GM18502 (cell line): ENCODE results near the gene MAN1A2.
"Not testable (repeated sequence)": the region's sequence is repeated elsewhere in the genome, so short reads cannot be mapped to it uniquely, and the experiment has no call there.

Experiments used
- ATAC-seq: cut with Tn5 transposase; IDR thresholded peaks from one replicate; pipeline ENCODE4 v1.9.1; 2021; ENCODE audit warnings: mild to moderate bottlenecking; ENCODE audit not compliant: unreplicated experiment, poor library complexity

Gene MAN1A2

DNA sequence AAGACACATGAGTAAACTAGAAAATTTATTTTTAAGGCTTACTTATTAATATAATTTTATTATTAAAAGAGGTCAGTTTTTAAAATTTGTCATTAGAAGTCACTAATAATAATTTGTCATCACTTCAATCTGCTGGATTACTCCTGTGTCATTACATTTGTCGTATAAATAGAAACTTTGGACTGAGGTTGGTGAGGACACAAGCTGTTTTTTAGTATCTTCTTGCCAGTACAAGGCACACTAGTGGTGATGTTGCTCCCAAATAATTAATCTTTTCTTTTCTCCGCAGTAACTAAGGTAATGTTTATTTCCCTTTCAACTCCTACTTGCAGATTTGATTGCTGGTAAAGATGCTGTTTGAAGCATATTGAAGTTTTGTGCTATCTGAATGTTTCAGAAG, 179.2 kb downstream of the MAN1A2 start:
- no peak for ATAC-seq

DNA sequence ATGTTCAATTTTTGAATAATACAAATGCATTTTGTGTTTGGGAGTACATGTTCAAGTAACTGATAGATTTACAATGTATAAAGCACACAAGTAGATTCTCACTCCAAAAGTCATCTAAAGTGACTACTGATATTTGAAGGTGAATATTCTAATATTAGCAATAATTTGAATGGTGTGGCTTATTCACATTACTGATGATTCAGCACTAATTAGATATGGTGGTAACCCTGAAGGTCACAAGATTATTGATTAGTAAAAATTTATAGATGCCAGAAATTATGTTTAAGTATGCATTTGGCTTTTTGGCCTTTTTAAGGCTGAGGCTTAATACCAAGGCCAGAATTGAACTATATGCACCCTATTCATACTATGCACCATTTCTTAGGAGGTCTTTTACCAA, 186.2 kb downstream of the MAN1A2 start:
- ATAC-seq = no peak

DNA sequence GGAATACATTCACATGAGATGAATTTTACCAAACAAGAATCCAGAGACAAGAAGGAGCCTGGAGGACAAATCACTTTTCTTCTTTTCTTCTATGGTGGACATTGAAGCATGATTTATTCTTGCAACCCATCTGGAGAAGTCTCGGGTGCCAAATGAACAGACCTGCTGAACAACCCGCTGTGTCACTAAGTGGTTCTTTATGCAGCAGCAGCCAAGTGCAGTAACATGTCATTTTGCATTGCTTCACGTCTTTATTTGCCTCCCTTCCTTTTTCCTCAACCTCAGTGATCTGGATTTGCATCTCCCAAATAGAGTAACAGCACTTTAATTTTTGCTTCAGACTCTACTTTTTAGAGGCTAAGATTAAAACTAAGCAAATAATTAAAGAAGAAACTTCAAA, 188.6 kb downstream of the MAN1A2 start:
- ATAC-seq = no peak

DNA sequence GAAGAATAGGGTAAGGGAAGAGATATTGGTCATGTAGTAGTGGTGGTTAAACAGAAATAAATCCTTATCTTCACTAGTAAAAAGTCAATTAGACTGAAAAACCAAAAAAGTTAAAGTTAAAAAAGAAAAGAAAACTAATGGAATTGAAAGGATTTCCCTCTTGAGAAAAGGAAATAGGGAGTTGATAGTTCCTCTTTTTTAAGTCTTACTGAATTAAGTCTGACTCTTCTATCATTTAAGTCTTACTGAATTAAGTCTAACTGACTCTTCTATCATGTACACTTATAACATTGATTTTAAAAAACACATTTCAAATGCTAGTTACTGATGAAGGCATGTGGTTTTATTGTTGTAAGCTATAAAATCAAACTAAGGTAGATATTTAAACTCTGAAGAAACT, 189.1 kb downstream of the MAN1A2 start:
- ATAC-seq = no peak

DNA sequence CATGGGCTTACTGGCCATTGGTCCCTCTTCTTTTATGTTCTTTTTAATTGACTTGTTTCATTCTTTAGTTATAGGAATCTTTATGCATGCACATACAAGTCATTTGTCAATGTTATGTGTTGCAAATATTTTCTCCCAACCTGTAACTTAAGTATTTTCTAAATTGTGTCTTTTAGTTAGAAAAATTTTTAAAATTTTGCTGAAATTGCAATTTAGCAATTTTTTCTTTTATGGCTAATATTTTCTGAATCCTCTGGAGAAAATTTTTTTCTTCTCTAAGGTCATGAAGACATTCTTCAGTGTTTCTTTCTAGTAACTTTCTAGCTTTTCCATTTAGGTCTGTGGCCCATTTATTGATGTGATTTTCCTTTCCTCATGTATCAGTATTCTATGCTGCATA, 189.7 kb downstream of the MAN1A2 start:
- no peak for ATAC-seq

DNA sequence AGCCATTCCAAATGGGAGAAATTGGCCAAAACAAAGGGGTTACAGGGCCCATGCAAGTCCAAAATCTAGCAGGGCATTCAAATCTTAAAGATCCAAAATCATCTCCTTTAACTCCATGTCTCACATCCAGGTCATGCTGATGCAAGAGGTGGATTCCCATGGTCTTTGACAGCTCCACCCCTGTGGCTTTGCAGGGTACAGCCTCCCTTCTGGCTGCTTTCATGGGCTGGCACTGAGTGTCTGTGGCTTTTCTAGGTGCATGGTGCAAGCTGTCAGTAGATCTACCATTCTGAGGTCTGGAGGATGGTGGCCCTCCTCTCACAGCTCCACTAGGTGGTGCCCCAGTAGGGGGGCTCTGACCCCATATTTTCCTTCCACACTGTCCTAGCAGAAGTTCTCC, 191.2 kb downstream of the MAN1A2 start:
- ATAC-seq = not testable (repeated sequence)

DNA sequence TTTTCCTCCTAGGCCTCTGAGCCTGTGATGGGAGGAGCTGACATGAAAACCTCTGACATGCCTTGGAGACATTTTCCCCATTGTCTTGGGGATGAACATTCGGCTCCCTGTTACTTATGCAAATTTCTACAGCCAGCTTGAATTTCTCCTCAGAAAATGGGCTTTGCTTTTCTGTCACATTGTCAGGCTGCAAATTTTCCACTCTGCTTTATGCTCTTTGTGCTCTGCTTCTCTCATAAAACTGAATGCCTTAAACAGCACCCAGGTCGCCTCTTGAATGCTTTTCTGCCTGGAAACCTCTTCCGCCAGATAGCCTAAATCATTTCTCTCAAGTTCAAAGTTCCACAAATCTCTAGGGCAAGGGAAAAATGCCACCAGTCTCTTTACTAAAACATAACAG, 191.9 kb downstream of the MAN1A2 start:
- ATAC-seq = no peak

DNA sequence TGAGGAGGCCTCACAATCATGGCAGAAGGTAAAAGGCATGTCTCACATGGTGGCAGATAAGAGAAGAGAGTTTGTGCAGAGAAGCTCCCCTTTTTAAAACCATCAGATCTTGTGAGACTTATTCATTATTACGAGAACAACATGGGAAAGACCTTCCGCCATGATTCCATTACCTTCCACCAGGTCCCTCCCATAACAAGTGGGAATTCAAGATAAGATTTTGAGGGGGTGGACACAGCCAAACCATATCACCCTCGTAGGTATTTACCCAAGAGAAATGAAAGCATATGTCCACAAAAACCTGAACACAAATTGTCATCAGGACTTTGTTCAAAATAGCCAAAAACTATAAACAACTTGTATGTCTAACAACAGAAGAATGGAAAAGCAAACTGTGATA, 192.7 kb downstream of the MAN1A2 start:
- no peak for ATAC-seq

DNA sequence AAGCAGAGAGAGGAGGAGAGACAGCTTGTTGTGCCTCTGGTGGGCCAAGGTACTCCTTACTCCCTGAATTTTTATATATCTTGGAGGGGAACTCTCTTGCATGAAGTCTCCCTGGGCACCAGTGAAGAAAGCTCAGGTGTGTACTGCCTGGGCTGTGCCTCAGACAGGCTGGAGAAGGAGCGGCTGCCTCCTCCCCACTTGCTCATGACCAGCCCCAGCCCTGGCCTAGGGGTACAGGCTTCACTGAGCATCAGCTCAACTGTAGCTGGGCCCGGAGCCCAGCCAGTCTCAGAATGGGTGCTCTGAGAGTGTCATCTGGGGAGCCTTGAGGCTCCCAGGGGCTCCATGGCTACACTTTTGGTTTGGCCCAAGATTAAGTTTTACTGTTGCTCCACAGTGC, 193.8 kb downstream of the MAN1A2 start:
- no peak for ATAC-seq

DNA sequence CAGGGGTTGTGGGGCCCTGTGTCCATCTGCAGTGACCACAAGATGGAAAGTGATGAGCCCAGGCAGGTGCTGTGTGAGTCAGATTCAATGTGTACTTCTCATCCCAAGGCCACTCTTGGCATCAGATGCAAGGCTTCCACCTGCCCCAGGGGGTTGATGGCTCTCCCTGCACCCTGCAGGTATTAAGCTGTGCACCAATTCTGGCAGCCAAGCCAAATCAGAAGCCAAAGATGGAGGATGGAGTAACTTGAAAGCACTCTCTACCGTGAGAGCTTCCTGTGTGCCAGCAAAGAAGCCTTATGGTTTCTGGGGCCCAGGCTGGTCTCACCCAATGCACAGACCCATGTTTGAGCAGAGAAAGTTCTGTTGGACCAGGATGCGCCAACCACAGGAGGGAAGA, 194.3 kb downstream of the MAN1A2 start:
- no peak for ATAC-seq

DNA sequence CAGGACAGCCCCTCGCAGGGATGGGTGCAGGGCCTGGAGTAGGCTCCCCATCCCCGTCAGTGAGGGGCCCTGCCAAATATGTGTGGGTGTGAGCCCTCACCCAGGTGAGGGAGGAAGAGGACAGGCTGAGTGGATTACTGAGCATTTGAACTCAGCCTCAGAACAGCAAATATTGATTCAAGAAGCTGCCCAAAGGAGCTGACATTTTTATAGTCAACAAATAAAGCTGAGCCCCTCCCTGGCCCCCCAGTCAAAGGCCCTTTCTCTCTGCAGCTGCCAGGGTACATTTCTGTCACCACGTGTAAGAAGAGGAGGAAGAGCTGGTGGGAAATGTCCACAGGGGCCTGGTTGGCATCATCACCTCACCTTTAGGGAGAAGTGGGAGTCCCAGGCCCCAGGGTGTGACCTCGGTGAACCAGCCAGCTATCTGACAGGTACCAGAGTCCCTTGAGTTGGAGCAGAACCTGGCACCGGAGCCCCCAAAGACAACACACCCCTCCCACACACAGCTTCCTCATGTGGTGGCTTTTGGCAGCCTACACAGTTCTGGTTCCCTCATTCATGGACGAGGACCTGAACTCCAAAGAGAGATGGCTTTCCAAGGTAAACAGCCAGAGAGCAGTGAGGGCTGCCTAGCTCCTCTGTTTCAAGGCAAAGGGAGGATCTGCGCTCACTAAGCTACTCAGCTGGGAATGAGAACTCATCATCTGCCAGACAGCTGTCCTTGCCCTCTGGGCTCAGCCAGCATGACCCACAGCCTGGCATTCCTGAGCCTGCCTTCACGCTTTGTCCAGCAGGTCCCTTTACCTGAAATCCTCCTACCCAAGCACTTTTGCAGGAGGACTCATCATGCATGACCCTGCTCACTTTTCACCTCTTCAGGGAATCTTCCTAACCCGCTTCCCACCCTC, 195.6 kb downstream of the MAN1A2 start:
- no peak for ATAC-seq

DNA sequence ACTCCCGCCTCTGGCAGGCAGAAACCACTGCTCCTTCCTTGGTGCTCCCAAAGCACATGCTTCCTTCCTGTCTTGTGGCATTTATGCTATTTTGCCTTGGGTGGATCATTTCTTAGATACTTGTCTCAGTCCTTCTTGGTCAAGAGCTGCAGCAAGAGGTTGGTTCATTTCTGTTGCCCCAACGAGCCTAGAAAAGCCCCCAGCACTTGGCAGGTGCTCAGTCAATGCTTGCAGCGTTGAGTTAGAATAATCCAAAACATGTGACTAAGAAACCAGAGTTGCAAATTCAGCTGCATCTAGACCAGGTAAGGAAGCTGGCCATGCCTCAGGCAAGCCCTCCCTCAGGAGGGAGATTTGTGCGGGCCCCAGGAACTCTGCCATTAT, 196.2 kb downstream of the MAN1A2 start:
- no peak for ATAC-seq

DNA sequence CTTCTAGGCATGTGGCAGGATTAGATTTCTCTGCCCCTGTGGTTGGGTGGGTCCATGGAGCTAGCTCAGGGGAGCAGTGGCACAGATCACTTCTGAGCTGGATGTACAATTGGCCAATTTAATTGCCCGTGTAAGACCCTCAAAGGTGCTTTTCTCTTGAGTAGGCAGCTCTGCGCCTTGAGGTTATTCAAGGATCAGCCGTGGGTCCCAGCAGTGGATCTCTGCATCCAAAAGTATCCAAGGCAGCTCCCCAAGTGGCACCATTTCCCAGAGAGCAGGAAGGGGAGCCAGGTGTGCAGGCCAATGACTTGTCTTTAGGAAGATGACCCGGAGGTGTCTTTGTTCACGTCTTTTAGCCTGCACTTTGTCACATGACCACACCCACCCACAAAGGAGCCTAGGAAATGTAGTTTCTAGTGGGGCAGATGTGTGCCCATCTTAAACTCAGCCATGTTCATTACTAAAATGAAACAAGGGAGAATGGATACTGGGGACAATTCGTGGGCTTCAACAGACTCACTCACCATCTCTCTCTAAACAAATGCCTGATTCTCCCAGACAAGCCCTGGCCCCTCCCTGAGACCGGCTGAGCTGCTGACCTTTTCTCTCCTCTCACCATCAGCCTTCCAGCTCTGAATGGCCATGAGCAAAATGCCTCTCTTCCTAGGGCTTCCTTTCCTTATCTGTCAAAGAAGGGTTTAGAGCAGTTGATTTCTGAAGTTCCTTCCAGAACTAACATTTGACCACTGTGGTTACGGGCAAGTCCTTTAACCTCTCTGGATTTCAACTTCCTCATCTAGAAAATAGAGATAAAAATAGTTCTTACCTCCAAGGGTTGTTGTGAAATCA, 197.2 kb downstream of the MAN1A2 start:
- ATAC-seq = no peak

DNA sequence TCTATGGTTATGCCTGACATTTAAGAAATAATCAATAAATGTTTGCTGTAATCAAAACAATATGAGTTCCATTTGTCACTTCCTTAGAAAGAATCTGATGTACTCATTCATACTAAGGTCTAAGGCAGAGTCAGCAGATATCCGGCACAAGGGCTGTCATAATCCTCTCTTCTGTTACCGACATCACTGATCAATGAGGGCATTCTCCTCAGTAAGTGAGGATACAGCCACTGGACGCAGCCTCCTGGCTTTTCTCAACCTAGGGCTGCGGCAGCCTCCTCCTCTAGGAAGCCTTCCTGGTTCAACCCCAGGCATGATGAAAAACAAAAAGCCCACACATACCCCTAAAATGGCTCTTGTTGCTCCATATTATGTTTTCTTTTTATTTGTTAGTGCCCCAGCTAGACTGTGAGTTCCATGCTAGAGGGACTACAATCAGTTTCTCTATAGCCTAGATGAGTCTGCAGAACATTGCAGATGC, 197.9 kb downstream of the MAN1A2 start:
- ATAC-seq = no peak

DNA sequence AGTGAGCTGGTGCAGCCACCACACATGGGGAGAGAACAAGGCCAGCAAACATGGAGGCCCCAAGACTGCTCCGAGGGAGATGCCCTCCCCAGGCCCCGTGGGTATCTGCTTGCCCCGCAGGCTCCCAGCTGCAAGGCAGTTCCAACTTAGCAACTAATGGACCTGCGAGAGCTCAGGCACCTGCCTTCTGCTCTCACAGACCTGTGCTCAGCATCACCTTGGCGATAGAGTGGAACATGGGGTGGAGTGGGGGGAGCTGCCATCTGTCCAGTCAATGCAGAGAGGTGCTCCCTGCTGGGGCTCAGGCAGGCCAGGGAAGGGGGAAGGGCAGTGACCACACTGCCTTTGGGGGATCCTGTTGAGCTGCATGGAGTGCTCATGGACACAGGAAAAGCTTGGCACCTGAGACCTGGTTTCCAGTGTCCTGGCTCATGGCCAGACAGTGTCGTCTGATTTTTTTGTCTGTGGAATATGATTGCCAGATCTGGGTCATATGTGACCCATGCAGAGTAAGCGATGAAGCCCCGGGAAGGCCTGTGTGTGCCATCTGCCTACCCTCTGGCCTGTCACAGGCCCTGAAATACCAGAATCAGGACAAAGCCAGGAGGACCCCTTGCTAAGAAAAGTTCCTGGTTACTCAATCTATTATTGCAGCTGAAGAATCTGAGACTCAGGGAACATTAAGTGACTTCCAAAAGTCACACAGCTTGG, 198.7 kb downstream of the MAN1A2 start:
- no peak for ATAC-seq

DNA sequence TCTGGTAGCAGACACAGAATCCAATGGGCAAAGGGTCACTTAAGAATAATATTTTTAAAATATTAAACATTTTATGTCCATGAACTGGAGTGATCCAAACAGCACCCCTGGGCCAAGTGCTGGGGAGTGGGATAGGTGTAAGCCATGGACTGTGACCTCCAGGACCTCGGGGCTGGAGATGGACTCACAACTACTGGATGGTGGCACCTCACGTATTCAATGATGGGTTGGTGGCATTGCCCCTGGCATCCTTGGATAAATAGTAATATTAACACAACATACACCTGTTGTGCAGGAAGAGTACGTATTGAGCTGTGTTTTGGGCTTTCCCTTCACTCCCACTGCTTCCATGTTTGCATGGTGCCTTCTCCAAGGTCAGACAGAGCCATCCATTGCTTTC, 199.3 kb downstream of the MAN1A2 start:
- ATAC-seq = no peak

DNA sequence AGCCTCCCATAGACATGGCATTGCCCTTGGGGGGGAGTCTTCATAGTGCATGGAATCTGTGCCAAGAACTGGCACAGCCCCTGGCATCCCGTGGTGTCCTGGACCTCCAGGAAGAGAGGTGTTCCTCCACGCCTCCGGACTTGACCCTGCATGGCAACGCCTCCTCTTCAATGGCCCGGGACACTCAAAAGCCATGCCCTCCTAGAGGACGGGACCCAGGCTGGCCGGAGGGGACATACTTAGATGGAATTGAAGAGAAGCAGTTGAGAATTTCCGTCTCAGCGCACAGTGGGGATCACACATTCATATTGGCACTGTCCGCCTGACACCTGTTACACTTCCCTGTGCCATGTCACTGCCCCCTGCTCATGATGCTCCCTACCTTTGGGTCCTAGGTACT, 200.2 kb downstream of the MAN1A2 start:
- no peak for ATAC-seq

DNA sequence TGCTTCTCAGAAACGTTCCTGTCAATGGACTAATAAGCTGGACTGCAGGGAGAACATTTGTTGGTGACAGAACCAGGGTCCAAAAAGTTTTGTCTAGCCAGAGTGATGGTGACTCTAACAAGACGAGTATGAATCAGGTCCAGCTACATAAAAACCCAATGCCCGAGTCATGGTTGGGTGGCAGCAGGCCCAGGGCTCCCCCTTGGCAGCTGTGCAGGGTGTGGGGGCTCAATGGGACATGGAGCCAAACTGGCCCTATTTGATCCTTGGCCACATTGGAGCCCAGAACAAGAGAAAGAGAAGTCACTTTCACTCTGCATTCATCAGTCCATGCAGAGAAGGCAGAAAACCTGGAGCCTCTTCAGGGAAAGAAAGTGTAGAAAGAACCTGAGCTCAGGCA, 200.7 kb downstream of the MAN1A2 start:
- ATAC-seq = no peak

DNA sequence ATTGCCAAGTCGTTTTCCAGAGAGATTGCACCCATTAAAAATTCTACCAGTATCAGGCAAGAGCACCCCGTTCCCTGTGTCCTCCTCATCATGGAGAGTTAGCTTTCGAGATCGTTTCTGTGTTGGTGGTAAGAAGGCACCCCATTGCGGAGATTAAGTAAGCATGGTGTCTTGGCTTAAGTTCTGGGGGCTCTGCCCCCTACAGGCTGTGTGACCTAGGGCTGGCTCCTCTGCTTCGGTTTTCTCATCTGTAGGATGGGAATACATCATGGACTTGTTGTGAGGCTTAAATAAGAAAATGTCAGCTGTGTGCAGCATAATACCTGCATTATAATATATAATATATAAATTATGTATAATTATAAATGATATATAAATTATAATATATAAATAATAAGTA, 201.8 kb downstream of the MAN1A2 start:
- no peak for ATAC-seq

DNA sequence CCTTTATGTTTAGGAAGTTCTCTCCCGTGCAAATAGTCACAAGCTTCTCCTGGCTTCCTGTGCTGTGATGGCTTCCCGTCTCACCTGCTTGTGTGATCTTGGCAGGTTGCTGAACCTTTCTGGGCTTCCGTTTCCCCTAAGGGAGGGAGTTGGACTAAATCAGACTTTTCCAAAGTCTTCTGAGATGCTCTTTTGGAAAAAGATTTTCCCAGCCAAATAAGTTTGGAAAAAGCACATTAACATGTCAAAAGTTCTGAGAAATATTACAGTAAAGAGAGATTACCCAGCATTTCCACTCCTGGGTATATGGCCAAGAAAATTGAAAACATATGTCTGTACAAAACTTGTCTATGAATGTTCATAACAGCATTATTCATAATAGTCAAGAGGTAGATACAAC, 202.6 kb downstream of the MAN1A2 start:
- no peak for ATAC-seq

DNA sequence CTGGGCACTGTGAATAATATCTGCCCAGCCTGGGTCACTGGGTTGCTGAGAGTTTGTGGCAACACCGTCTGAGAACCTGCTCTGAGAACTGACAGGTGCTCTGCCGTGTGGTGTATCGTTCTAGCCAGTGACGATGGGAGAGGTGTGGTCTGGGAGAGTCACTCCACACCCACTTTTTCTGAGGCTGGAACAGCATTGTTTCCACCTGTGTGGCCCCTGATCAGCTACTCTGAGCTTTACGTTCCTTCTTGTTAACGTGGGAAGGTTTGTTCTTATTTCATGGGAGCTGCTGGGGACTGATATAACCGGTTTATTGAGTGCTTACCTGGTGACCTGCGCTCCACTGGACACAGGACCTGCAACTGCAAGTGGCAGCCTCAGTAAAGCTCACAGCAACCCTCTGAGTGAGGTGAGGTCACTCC, 203.8 kb downstream of the MAN1A2 start:
- ATAC-seq = no peak
